K562 (cell line): ENCODE measurements around the gene PSMD8.

ENCODE experiments used
- CTCF ChIP-seq, 3 experiments: IDR thresholded peaks in 2 of 3; conservative IDR thresholded peaks in 1 of 3; 2 replicates each; pipeline ENCODE4 v1.5.1; 2011 to 2012; ENCODE audit warnings: low read length in 3 of 3, mild to moderate bottlenecking in 3 of 3, control low read depth in 2 of 3, improper control_type of control experiment in 1 of 3, inconsistent platforms in 1 of 3, low read depth in 1 of 3, mixed read lengths in 1 of 3, moderate library complexity in 1 of 3; ENCODE audit not compliant: insufficient read depth in 2 of 3
- EZH2 ChIP-seq: IDR thresholded peaks from 2 replicates; pipeline ENCODE4 v1.6.1; 2012; ENCODE audit warnings: low read depth, mild to moderate bottlenecking, inconsistent platforms, low read length, borderline replicate concordance
- JUNB ChIP-seq: fragments of 450-650 bp; formaldehyde crosslinking; conservative IDR thresholded peaks from 2 replicates; pipeline ENCODE4 v1.4.0; 2020; ENCODE audit warnings: mild to moderate bottlenecking
- POLR2A ChIP-seq: fragments of 450-650 bp; conservative IDR thresholded peaks from 2 replicates; pipeline ENCODE4 v1.6.1; 2016
- POLR2AphosphoS5 ChIP-seq: IDR thresholded peaks from 2 replicates; pipeline ENCODE4 v1.6.1; 2011; ENCODE audit warnings: mild to moderate bottlenecking, low read depth, low read length, moderate library complexity; ENCODE audit not compliant: control insufficient read depth, insufficient read depth
- TAF1 ChIP-seq: IDR thresholded peaks from 2 replicates; pipeline ENCODE4 v1.6.1; 2011; ENCODE audit warnings: mild to moderate bottlenecking, low read length, moderate library complexity; ENCODE audit not compliant: insufficient read depth, control insufficient read depth, severe bottlenecking; ENCODE audit errors: extremely low read depth
- U2AF2 ChIP-seq: fragments of 200-400 bp; formaldehyde crosslinking; optimal IDR thresholded peaks from 2 replicates; pipeline ENCODE3; 2017; ENCODE audit warnings: low read depth, mild to moderate bottlenecking, low read length
- ZNF3 ChIP-seq: fragments of 250-450 bp; sonication (Bioruptor Pico); IDR thresholded peaks from 2 replicates; pipeline ENCODE4 v1.5.0; 2021; ENCODE audit warnings: mild to moderate bottlenecking, moderate library complexity
- ZNF444 ChIP-seq: fragments of 250-450 bp; sonication (Bioruptor Pico); IDR thresholded peaks from 2 replicates; pipeline ENCODE4 v1.4.0; 2020; ENCODE audit warnings: mild to moderate bottlenecking, moderate library complexity
- ZNF766 ChIP-seq: fragments of 200-800 bp; sonication (Bioruptor generic); conservative IDR thresholded peaks from 2 replicates; pipeline ENCODE4 v1.6.1; 2016; ENCODE audit warnings: missing genetic modification characterization, missing compliant biosample characterization
- TF ChIP-seq, protein P1 (sequence below): fragments of 250-450 bp; sonication (Bioruptor Pico); IDR thresholded peaks from 2 replicates; pipeline ENCODE4 v1.8.0; 2022; ENCODE audit warnings: moderate library complexity, mild to moderate bottlenecking, inconsistent platforms

GRCh38 chr19:38369584-38369983, 4.8 kb upstream of the PSMD8 start:
- TF ChIP-seq EZH2 (no peak), CTCF (IDR thresholded peaks at IDR 0.05 in 2 of 3, conservative IDR thresholded peaks at IDR 0.05 in 1 of 3; ENCODE audit: insufficient read depth in 2 of 3, low read depth in 1 of 3, low read length in 3 of 3) (no peak), POLR2A (no peak), JUNB (CRISPR knock-in tag) (no peak), ZNF766 (CRISPR knock-in tag) (no peak), POLR2AphosphoS5 (no peak), ZNF3 (CRISPR knock-in tag) (no peak), U2AF2 (no peak), ZNF444 (CRISPR knock-in tag) (no peak), TAF1 (no peak)
- TF ChIP-seq, protein P1, sequence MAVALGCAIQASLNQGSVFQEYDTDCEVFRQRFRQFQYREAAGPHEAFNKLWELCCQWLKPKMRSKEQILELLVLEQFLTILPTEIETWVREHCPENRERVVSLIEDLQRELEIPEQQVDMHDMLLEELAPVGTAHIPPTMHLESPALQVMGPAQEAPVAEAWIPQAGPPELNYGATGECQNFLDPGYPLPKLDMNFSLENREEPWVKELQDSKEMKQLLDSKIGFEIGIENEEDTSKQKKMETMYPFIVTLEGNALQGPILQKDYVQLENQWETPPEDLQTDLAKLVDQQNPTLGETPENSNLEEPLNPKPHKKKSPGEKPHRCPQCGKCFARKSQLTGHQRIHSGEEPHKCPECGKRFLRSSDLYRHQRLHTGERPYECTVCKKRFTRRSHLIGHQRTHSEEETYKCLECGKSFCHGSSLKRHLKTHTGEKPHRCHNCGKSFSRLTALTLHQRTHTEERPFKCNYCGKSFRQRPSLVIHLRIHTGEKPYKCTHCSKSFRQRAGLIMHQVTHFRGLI (CRISPR knock-in tag), result no peak
